ENCODE data around the gene BRWD1.
"Not testable (repeated sequence)": the region's sequence is repeated elsewhere in the genome, so short reads cannot be mapped to it uniquely, and the experiment has no call there.

The BRWD1 gene

GRCh38 chr21:39269620-39270019 is 43.8 kb downstream of the BRWD1 start:
- DNase-seq: no peak

- DNase-seq: no peak
These were observed 47.8 kb downstream of the BRWD1 start for GRCh38 chr21:39265603-39266002.

GRCh38 chr21:39263372-39263771 is 50.1 kb downstream of the BRWD1 start:
- no peak for DNase-seq

- no peak for DNase-seq
These were observed 55.2 kb downstream of the BRWD1 start for GRCh38 chr21:39258207-39258606.

DNA sequence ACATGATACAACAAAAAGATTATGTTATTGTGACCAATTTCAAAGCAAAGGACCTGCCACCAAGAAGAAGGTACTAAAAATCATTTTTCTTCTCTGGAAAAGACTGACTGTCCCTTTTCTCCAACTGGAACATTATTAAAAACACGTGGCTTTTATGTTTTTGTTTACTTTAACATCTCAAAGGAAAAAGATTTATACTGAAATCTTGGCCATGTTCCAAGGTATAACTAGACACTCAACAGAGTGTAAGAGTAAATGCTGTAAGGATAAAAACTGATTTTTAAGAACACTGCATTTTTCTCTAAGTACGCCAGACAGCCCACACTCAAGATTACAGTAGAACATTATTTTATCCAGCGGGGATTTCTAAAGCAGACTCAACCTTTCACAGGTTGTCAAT is 62.1 kb downstream of the BRWD1 start:
- no peak for DNase-seq

GRCh38 chr21:39238275-39238674 is 75.2 kb downstream of the BRWD1 start:
- no peak for DNase-seq

DNA sequence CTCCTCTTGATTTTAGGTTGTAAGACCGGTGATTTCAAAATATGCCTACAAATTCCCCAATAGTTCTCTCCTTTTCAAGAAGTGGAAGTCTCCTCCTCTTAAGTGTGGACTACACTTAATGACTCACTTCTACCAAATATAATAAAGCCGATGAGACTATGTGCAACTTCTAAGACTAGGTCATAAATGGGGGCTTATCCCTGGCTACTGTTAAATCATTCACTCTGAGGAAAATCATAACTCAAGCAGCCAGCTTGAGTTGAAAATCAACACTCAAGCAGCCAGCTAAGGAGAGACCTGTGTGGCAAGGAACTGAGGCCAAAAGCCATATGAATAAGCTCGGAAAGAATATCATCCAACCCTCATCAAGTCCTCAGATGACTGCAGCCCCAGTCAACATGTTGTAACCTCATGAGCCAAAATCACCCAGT is 80.6 kb downstream of the BRWD1 start:
- DNase-seq: no peak

DNA sequence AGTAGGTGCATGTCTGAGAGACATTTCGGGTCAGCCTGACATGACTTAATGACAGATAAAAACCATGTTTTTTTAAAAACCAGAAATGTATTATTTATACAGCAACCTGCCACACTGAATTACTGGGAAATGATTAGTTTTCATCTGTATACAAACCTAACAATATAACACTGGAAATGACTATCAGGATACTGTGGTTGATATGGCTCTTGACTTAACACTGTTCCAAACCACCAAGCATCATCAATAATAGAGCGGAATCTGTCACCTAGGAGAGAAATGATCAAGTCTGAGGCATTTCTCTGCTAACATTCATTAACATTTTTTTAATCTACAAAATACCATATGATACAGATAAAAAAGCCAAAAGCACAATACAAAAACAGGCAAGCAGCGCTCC is 88.5 kb downstream of the BRWD1 start:
- no peak for DNase-seq

DNA sequence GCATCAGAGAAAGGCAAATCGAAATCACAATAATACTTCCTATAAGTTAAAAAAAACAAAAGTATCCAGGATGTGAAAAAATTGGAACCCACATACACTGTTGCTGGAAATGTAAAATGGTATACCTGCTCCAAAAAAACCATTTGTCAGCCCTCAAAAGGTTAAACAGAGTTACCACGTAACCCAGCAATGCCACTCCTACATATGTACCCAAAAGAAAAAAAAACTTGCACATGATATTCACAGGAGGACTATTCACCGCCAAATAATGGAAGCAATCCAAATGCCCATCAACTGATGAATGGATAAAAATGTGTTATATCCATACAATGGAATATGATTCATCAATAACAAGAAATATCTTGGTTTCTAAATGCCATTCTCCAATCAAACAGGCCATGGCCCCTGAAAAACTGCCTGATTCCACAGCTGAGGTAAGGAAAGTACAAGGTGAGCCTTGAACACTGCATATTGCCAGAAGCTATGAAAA is 91.4 kb downstream of the BRWD1 start:
- no peak for DNase-seq

DNA sequence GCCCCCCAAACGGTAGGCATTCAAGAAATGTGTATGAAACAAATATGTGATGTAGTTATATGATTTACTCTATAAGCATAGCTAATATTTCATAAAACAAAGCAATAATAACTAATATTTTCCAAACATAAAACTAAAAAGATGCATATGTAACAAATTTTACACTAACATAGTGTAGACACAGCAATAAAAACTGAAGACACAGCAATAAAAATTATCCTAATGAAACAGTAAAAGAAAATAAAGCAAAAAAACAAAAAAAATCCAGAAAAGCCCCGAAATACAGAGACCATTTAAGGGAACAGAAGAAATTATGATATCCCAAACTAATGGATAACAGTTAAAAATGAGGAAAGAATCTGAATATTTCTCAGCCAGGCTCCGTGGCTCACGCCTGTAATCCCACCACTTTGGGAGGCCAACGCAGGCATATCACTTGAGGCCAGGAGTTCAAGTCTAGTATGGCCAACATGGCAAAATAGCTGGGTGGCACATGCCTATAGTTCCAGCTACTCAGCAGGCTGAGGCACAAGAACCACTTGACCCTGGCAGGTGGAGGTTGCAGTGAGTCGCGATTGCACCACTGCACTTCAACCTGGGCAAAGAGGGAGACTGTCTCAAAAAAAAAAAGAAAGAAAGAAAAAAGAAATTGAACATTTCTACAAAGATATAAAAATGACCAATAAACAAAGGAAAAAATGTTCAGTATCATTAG is 92.0 kb downstream of the BRWD1 start:
- DNase-seq: no peak

GRCh38 chr21:39220875-39221274 is 92.6 kb downstream of the BRWD1 start:
- DNase-seq: not testable (repeated sequence)

- no peak for DNase-seq
These were observed 93.3 kb downstream of the BRWD1 start for GRCh38 chr21:39220150-39220549.

- no peak for DNase-seq
These were observed 95.4 kb downstream of the BRWD1 start for GRCh38 chr21:39218082-39218409.

GRCh38 chr21:39217356-39218081 is 95.9 kb downstream of the BRWD1 start:
- no peak for DNase-seq

DNA sequence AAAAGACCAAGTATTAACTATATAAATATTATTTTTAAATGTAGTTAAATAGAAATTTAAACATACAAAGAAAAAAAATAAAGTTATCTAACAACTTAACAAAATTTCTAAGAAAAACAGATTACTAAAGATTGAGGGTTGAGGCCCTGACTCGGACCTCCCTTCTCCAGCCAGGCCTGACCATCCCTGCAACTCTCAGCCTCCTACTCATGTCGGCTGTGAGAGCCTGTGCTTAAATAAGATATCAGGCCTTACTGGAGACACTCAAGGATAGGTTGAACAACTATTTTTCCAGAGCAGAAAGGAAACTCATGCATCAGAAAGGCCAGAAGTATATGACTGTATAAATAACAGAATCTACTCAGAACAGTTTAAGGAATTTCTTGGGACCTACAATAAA is 97.1 kb downstream of the BRWD1 start:
- DNase-seq: no peak

GRCh38 chr21:39215078-39215477 is 98.4 kb downstream of the BRWD1 start:
- DNase-seq: no peak

DNA sequence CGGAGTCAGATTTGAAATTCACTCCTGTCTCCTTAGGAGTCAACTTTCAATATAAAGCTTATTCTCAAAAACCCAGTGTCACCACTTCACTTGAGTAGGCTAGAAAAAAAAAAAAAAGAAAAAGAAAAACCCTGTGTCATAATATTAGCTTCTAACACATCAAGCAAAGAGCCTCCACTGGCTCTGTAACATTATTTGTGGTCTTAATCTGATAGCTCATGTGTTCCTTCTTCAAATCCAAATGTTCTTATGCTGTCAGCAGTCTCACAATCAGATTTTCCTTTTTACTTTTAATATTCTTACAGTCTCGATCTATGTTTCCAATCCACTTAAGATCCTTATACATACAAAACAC is 104.1 kb downstream of the BRWD1 start:
- DNase-seq: no peak

DNA sequence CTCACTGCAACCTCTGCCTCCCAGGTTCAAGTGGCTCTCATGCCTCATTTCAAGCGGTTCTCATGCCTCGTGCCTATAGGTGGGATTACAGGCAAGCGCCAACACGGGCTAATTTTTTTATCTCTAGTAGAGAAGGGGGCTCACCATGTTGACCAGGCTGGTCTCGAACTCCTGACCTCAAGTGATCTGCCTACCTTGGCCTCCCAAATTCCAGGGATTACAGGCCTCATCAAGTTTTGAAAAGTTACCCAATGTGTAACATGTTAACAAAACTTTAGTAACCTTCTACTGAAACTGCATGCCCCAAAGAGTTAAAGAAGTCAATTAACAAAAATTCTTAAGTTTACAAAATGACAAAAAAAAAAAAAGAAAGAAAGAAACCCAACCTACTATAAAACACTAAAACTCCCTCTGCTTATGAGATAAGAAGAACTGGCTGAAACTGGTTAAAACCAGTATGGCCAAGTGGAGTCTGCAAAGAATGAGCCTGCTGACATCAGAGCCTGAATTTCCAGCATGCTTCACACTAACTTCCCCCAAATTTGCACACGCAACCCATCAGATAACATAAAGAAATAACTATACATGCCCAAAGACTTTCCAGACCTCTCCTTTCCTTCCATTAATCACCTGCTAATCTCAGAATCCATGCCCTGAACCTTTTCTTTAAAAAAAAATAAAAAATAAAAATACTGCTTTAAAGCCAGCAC is 104.7 kb downstream of the BRWD1 start:
- DNase-seq: no peak

- DNase-seq: no peak
These were observed 109.3 kb downstream of the BRWD1 start for GRCh38 chr21:39204134-39204533.

- DNase-seq: no peak
These were observed 114.6 kb downstream of the BRWD1 start for GRCh38 chr21:39198800-39199199.

DNA sequence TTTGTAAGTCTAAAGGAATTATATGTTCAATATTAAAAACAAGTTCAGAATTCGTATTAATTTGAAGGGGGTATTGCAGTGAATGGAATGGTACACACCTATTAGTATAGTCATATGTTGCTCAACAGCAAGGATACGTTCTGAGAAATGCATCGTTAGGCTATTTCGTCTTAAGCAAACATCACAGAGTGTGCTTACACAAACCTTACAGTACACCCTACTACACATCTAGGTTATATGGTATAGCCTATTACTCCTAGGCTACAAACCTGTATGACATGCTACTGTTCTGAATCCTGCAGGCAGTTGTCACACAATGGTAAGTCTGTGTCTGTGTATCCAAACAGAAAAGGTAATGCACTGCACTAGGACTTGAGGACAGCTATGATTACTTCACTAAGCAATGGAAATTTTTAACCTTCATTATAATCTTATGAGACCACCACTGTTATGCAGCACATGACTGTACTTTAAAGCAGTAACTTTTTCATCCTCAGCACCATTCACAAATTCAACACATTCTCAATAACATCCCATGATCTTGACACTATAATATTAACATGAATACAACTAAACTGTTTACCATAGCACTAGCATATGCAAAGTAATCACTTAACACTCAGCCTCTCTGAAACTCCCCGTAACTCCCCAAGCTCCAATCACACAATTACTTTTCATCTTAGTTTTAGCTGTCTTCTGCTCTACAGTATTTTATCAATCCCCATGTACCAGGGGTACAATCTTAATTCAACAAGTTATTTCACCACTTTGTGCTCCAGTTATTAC is 115.8 kb downstream of the BRWD1 start:
- DNase-seq: no peak

GRCh38 chr21:39196838-39197237 is 116.6 kb downstream of the BRWD1 start:
- DNase-seq: no peak

DNA sequence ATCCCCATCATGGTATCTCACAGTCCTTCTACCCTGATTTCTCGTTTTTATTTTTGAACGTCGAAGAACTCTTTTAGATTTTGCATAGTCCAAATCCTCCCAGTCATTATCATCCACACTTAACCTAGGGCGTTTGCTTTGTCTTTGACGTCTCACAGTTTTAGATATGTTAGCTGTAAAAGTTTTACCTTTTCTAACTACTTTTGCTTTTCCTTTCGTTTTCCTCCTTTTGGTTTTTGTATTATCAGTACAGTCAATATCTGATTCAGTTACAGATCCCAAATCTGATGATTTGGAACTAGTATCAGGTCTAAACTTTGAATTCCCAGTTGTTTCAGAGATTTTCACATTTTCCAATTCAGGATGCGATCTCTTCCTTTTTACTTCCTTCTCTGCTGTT is 117.1 kb downstream of the BRWD1 start:
- DNase-seq: no peak

All from activated T-cell treated with anti-CD3 and anti-CD28 coated beads, Interleukin-2, amount 50 U/mL, for 1 hour (primary cell).